NCI-H2107 treated with DMSO at 0.1 percent for 48 hours (cell line): ENCODE results near the gene SLC35G6.
"Not testable (repeated sequence)": the region's sequence is repeated elsewhere in the genome, so short reads cannot be mapped to it uniquely, and the experiment has no call there.

ENCODE experiments used
- DNase-seq: peaks from one replicate; lab custom pipeline; 2025; ENCODE audit not compliant: unreplicated experiment; lab: John Stamatoyannopoulos, UW

The SLC35G6 gene

GRCh38 chr17:7481275-7481674 lies at the start of gene SLC35G6:
TSS of gene SLC35G6 (plus strand) at chr17:7481446. CDS start at chr17:7481517, 71 bp downstream.
- DNase-seq, result not testable (repeated sequence)

- DNase-seq, result no peak
Measured at GRCh38 chr17:7432296-7432695, 49.0 kb upstream of the SLC35G6 start.

- no peak for DNase-seq
Measured at GRCh38 chr17:7435676-7436555, 45.3 kb upstream of the SLC35G6 start.

- peak; percentile 47 for DNase-seq
Measured at GRCh38 chr17:7436556-7437368, 44.5 kb upstream of the SLC35G6 start.

GRCh38 chr17:7437369-7437863 lies 43.8 kb upstream of the SLC35G6 start:
- no peak for DNase-seq

- no peak for DNase-seq
Measured at GRCh38 chr17:7437950-7438614, 43.2 kb upstream of the SLC35G6 start.

- no peak for DNase-seq
Measured at GRCh38 chr17:7438656-7439460, 42.4 kb upstream of the SLC35G6 start.

GRCh38 chr17:7439462-7440112 lies 41.7 kb upstream of the SLC35G6 start, which contains the start of gene FGF11:
TSS of gene FGF11 (plus strand) at chr17:7439512. CDS start at chr17:7439621, 109 bp downstream.
- no peak for DNase-seq

- no peak for DNase-seq
Measured at GRCh38 chr17:7440113-7440833, 41.0 kb upstream of the SLC35G6 start.

- no peak for DNase-seq
Measured at GRCh38 chr17:7440834-7441195, 40.4 kb upstream of the SLC35G6 start.

GRCh38 chr17:7441266-7441665 lies 40.0 kb upstream of the SLC35G6 start:
- DNase-seq, result no peak

GRCh38 chr17:7442142-7442541 lies 39.1 kb upstream of the SLC35G6 start:
- no peak for DNase-seq

GRCh38 chr17:7443499-7444485 lies 37.5 kb upstream of the SLC35G6 start:
- DNase-seq, result no peak

GRCh38 chr17:7444682-7445618 lies 36.3 kb upstream of the SLC35G6 start, which contains the start of gene CHRNB1:
TSS of gene CHRNB1 (plus strand) at chr17:7445061. CDS start at chr17:7445128, 67 bp downstream.
- DNase-seq, result no peak

- DNase-seq, result no peak
Measured at GRCh38 chr17:7445619-7445968, 35.7 kb upstream of the SLC35G6 start.

- DNase-seq, result no peak
Measured at GRCh38 chr17:7448461-7448860, 32.8 kb upstream of the SLC35G6 start.
